ENCODE results near the gene SLC26A2.
A peak's percentile ranks its signal among the peaks of the same experiment; 100 is the strongest.
"Not testable (repeated sequence)": the region's sequence is repeated elsewhere in the genome, so short reads cannot be mapped to it uniquely, and the experiment has no call there.

SLC26A2 gene

DNA sequence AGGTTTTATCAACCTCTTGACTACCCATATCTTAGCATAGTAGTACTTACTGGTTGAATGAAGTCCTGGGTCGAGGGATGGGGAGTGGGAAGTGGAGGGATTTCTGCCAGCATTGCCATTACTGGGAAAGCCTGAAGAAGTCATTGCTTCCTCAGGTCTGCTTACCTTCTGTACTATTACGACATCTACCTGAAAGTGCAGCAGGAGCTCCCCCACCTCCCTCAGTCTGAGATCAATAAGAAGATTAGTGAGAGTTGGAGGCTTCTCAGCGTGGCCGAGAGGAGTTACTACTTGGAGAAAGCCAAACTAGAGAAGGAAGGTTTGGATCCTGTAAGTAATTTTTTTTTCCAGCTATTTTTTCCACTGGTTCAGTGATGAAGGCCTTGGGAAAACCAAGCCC, 45.8 kb downstream of the SLC26A2 start:
- no peak for DNase-seq (ENCODE audit: low spot score)

GRCh38 chr5:150007050-150007449, 46.5 kb downstream of the SLC26A2 start:
- no peak for DNase-seq (ENCODE audit: low spot score)

DNA sequence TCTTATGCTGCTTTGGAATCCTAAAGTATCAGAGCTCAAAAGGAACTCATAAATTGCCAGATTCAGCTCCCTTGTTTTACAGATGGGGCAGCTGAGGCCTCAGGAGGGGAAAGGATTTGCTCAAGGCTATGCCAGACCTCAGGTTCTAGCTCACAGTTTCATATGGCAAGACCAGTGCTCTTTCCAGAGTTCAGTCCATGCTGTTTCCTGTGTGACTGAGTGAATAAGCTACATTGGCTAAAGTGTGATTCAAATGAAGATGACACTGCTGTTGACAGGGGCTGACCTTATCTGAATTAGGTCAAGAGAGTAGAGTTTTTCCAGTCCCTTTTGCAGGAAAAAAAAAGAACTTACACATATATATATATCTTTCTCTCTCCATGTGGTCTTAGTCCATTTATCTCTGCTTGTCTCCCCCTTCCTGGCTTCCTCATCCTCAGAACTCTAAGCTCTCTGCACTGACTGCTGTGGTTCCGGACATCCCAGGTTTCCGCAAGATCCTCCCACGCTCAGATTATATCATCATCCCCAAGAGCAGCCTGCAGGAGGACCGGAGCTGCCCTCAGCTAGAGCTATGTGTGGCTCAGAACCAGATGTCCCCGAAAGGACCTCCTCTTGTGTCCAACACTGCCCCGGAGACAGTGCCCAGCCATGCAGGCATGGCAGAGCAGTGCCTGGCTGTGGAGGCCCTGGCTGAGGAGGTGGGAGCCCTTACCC, 49.3 kb downstream of the SLC26A2 start:
- DNase-seq (ENCODE audit: low spot score), result no peak

DNA sequence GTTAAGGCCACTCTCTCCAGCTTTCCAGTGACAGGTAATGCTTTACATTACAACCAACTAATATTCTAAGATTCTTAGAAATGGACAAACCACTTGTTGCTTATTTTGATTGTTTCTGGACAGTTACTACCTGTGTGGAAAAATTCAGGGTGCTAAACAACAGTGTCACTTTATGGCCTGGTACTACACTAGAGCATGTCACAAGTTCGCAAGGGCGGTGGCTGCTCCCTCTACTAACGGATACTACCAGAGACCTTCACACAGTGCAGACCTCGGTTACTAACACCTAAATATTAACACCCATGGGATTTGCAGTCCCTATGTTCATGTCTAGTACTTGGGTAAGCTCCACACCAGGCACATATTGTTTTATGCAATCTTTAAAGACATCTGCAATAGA, 53.4 kb downstream of the SLC26A2 start:
- no peak for DNase-seq (ENCODE audit: low spot score)

- no peak for DNase-seq (ENCODE audit: low spot score)
These were observed 53.9 kb downstream of the SLC26A2 start for GRCh38 chr5:150014456-150014855.

GRCh38 chr5:150015415-150015814, 54.9 kb downstream of the SLC26A2 start:
- DNase-seq (ENCODE audit: low spot score), result no peak

- no peak for DNase-seq (ENCODE audit: low spot score)
These were observed 56.0 kb downstream of the SLC26A2 start for GRCh38 chr5:150016537-150016936.

DNA sequence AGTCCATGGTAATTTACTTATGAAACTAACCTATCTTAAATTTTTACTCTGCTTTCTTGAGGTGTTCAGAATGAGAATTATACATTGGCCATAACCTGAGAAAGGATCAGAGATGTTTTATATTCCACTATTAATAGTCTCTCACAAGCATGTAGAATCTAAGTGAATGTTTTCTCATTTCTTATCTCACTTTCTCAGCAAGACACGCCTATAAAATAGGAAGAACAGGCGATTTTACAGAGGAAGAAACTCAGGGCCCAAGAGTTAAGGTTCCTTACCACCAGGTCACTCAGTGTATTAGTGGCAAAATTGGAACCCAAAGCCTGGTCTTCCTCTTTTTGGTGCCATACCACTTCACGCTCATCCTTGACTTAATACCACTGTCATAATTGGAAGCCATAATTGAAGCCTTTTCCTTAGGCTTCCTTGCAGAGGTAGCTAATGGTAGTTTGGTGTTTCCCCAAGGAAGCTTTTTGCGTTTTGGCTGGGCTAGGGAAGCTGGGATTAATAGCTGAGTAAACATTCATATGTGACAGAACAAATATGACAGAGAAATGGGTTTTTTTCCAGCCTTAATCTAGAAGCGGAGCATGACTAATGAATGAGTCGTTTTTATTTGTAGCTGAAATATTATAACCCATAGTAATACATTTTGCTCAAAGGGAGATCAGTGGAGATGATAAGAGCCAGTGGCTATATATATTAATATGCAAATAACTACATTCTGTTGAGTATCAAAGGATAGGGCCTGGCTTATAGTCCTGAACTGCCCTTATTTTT, 56.9 kb downstream of the SLC26A2 start:
- no peak for DNase-seq (ENCODE audit: low spot score)

GRCh38 chr5:150020249-150020648, 59.7 kb downstream of the SLC26A2 start:
- no peak for DNase-seq (ENCODE audit: low spot score)

- no peak for DNase-seq (ENCODE audit: low spot score)
These were observed 61.1 kb downstream of the SLC26A2 start for GRCh38 chr5:150021491-150022157.

DNA sequence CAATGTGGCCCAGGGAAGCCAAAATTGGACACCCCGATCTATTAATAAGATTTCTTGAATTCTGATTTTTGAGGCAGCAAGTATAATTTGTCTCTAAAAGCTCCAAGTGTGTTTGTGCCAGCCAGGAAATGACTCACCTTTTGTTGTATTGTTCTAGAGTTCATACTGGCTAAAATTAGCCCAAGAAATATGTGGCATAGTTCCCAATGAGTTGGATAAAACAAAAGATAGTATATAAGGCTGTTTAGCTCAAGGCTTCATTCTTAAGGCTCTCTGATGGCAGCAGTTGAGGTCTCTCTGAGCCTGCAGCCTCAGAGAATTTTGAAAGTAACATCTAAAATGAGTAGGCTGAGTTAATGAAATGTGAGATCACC, 61.6 kb downstream of the SLC26A2 start:
- peak; percentile 75 for DNase-seq (ENCODE audit: low spot score)

GRCh38 chr5:150022681-150023080, 62.1 kb downstream of the SLC26A2 start:
- no peak for DNase-seq (ENCODE audit: low spot score)

DNA sequence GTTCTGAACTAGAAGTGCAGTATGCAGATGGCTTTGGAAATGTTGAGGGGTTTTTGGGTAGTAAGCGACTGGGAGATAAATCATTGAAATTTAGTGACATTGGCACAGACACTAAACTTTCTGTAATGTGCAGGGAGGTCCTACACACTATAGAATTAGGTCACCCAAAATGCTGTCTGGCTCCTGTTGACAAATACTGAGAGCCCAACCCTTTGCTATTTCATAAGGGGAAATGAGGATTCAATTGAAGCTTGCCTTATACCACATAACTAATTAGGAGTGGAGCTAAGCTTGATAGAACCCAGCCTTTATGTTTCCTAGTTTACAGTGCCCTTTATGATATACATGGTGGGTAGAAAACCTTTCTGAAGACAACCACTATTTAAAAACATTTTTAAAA, 62.6 kb downstream of the SLC26A2 start:
- DNase-seq (ENCODE audit: low spot score), result no peak

DNA sequence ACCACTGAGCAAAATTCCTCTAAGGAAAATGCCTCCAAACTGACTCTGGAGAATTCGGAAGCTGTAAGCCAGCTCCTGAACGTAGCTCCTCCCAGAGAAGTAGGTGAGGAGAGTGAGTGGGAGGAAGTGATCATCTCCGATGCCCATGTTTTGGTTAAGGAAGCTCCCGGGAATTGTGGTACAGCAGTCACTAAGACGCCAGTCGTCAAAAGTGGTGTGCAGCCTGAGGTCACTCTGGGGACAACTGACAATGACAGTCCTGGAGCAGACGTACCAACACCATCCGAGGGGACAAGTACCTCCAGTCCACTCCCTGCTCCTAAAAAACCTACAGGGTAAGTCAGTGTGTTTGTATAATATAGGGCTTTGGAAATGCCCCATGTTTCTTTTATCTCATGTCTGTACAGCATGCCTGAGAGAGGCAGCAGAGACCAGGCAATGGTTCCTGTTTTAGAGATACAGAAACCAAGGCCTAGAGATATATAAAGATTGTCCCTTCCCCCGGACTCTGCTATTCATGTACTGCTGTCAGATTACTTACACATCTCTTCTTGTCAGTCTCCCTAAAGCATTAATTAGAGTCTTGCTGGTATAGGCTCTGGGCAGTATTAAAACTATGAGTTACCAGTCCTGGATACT, 63.9 kb downstream of the SLC26A2 start:
- no peak for DNase-seq (ENCODE audit: low spot score)

- DNase-seq (ENCODE audit: low spot score), result no peak
These were observed 66.2 kb downstream of the SLC26A2 start for GRCh38 chr5:150026682-150027172.

GRCh38 chr5:150028047-150028446, 67.5 kb downstream of the SLC26A2 start:
- DNase-seq (ENCODE audit: low spot score), result not testable (repeated sequence)

- no peak for DNase-seq (ENCODE audit: low spot score)
These were observed 72.8 kb downstream of the SLC26A2 start for GRCh38 chr5:150033334-150033733.

GRCh38 chr5:150034662-150035061, 74.1 kb downstream of the SLC26A2 start:
- peak; percentile 87 for DNase-seq (ENCODE audit: low spot score)

DNA sequence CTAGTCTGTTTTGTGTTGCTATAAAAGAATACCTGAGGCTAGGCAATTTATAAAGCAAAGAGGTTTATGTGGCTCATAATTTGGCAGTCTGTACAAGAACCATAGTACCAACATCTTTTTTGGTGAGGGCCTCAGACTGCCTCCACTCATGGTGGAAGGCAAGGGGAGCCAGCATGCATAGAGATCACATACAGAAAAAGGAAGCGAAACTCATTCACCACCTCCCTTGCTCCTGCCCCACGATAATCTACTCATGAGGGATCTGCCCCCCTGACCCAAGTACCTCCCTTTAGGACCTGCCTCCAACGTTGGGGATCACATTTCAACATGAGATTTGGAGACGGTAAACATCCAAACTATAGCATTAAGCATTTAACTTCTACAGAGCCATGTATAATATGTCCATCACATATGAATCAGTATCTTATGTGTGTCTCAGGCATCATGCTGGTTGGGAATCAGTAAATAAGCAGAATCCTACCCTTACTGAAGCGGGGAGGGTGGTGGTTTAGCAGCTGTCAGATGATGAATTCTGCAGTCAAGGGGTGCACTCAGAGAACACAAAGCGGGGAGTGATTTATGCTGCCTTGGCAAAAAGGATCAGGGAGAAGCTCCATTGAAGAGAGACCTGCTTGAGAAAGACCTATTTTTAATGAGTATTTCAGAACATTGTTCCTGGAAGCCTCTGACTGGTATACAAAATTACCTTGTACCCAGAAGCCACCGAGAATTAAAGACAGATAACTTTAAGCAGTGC, 74.8 kb downstream of the SLC26A2 start:
- no peak for DNase-seq (ENCODE audit: low spot score)

- DNase-seq (ENCODE audit: low spot score), result peak; percentile 95
These were observed 76.0 kb downstream of the SLC26A2 start for GRCh38 chr5:150036513-150036912.

Data from AG20443 (cell line).